ENCODE data around the gene PRDM9. TPM values are rescaled to one million over a fixed set of nuclear protein-coding genes. Genes with fewer than 3 reads are reported as not detected.
"Not testable (repeated sequence)": the region's sequence is repeated elsewhere in the genome, so short reads cannot be mapped to it uniquely, and the experiment has no call there.

The PRDM9 gene
- polyA plus RNA-seq, 4 donors = 0.01 TPM; not detected in 3

GRCh38 chr5:23526616-23527015, 19.2 kb downstream of the PRDM9 start:
- DNase-seq (ENCODE audit: low read depth in 4 of 4, low spot score in 3 of 4) = not testable (repeated sequence)

GRCh38 chr5:23527216-23527920, 20.0 kb downstream of the PRDM9 start:
- DNase-seq (ENCODE audit: low read depth in 4 of 4, low spot score in 3 of 4) = not testable (repeated sequence)

DNA sequence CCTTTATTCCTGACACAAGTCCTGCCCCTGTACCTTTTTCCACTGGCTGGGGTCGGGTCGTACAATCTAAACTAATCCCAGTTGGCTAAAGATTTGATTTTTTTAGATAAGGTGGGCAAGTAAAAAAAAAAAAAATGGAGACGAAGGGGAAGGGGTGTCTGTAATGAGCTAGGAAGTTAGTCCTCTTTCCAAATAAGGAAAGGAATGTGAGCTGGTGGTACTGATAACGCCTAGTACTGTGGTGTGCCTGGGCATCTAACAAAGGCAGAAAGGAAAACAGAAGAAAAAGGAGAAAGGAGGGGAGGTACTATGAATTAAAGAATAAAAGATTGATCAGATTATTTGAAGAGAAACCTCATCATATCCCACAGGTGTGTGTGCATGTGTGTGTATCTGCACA, 21.3 kb downstream of the PRDM9 start:
- DNase-seq (ENCODE audit: low read depth in 4 of 4, low spot score in 3 of 4) = no peak

DNA sequence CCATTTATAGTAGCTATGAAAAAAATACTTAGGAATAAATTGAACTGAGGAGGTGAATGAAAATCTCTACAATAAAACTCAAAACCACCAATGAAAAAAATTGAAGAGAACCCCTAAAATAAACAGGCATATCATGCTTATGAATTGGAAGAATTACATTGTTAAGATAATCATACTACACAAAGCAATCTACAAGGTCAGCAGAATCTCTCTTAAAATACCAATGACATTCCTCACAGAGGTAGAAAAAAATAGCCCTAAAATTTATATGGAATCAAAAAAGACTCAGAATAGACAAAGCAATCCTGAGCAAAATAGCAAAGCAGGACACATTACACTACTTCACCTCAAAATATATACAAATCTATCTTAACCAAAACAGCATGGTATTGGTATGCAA, 23.2 kb downstream of the PRDM9 start:
- DNase-seq (ENCODE audit: low read depth in 4 of 4, low spot score in 3 of 4) = no peak

DNA sequence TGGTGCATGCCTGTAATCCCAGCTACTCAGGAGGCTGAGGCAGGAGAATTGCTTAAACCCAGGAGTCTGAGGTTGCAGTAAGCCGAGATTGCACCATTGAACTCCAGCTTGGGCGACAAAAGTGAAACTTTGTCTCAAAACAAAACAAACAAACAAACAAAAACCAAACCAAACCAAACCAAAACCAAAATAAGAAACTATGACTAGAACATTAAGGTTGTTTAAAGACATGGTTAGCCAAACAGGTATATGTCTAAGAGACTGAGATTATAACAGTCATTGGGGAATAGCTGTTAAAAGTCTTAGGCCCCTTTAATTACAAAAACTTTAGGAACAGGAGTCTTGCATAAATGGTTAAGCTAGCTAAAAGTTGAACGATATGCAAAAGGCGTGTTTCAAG, 63.6 kb downstream of the PRDM9 start:
- DNase-seq (ENCODE audit: low read depth in 4 of 4, low spot score in 3 of 4) = no peak

All from right renal pelvis (tissue), 4 donors.